Left ventricle myocardium inferior (tissue), 1 donor: Measurements from ENCODE around the gene BCAS1. TPM values are rescaled to one million over a fixed set of nuclear protein-coding genes. Genes with fewer than 3 reads are reported as not detected.

Source experiments
- DNase-seq: peaks from one replicate; pipeline ENCODE4 v3.0.0-alpha.2; 2020
- H3K27ac ChIP-seq: fragments of 200-600 bp; replicated peaks from 2 replicates; pipeline ENCODE4 v1.8.0; 2021
- H3K27me3 ChIP-seq: fragments of 200-600 bp; 2 replicates; pipeline ENCODE4 v1.8.0; 2021; ENCODE audit warnings: low read depth
- H3K36me3 ChIP-seq: fragments of 200-600 bp; 2 replicates; pipeline ENCODE4 v1.8.0; 2021
- H3K4me1 ChIP-seq: fragments of 200-600 bp; 2 replicates; pipeline ENCODE4 v1.8.0; 2021
- H3K4me3 ChIP-seq: fragments of 200-600 bp; 2 replicates; pipeline ENCODE4 v1.8.0; 2021; ENCODE audit warnings: mild to moderate bottlenecking, moderate library complexity
- H3K9me3 ChIP-seq: fragments of 200-600 bp; replicated peaks from 2 replicates; pipeline ENCODE4 v1.8.0; 2021
- CTCF ChIP-seq: fragments of 200-600 bp; IDR thresholded peaks from 2 replicates; pipeline ENCODE4 v1.8.0; 2021; ENCODE audit warnings: antibody characterized with exemption, mild to moderate bottlenecking, borderline replicate concordance
- intact Hi-C: fragments of 100-400 bp; cut with micrococcal nuclease; formaldehyde crosslinking; loops from one replicate; pipeline ENCODE4 v1.11.0; 2022
- total RNA-seq: library from RNA; stranded (reverse); fragmentation: NEBNext Ultra II Directional; extraction: Animal tissue kit (Norgen Biotek cat#: 25700); gene quantifications from one replicate; pipeline ENCODE4 v1.2.1, GENCODE V29; 2021
- donor health status: DM: no; HTN: yes; CAD: no; lungs with severe emphysema.

Gene BCAS1
- total RNA-seq, 1 donor from 2014 or later = not detected

GRCh38 chr20:54106162-54106561 lies 35.8 kb upstream of the BCAS1 start:
- H3K36me3 ChIP-seq = no peaks in the 10 kb centered on the region
- no peak for DNase-seq
- TF ChIP-seq CTCF = no peak
- no peak overlapping the region for H3K27ac ChIP-seq
- H3K4me1 ChIP-seq = no peaks in the 10 kb centered on the region
- no peak overlapping the region for H3K4me3 ChIP-seq
- no peaks in the 10 kb centered on the region for H3K27me3 ChIP-seq
- intact Hi-C loops = no loop called here
- no peaks in the 10 kb centered on the region for H3K9me3 ChIP-seq

GRCh38 chr20:54105653-54106052 lies 35.3 kb upstream of the BCAS1 start:
- Histone ChIP-seq H3K27ac (no peak overlapping the region), H3K27me3 (no peaks in the 10 kb centered on the region), H3K4me3 (no peak overlapping the region), H3K36me3 (no peaks in the 10 kb centered on the region), H3K4me1 (no peaks in the 10 kb centered on the region), H3K9me3 (no peaks in the 10 kb centered on the region)
- no peak for DNase-seq
- intact Hi-C loops = no loop called here
- no peak for TF ChIP-seq CTCF

- no peak for TF ChIP-seq CTCF
- H3K27me3 ChIP-seq = no peaks in the 10 kb centered on the region
- intact Hi-C loops = no loop called here
- no peak overlapping the region for H3K27ac ChIP-seq
- H3K9me3 ChIP-seq = no peaks in the 10 kb centered on the region
- H3K36me3 ChIP-seq = no peaks in the 10 kb centered on the region
- no peak overlapping the region for H3K4me3 ChIP-seq
- DNase-seq = no peak
- no peaks in the 10 kb centered on the region for H3K4me1 ChIP-seq
These were observed 34.4 kb upstream of the BCAS1 start for GRCh38 chr20:54104781-54105180.

- H3K4me1 ChIP-seq = no peaks in the 10 kb centered on the region
- intact Hi-C loops = no loop called here
- TF ChIP-seq CTCF = no peak
These were observed 33.6 kb upstream of the BCAS1 start for GRCh38 chr20:54103762-54104600.

GRCh38 chr20:54103067-54103761 lies 32.8 kb upstream of the BCAS1 start:
- Histone ChIP-seq H3K36me3 (no peaks in the 10 kb centered on the region), H3K27ac (no peak overlapping the region), H3K27me3 (peaks cover 5% of the 10 kb centered on the region), H3K4me1 (no peaks in the 10 kb centered on the region), H3K9me3 (no peaks in the 10 kb centered on the region), H3K4me3 (no peak overlapping the region)
- intact Hi-C loops = no loop called here
- DNase-seq = peak; percentile 67
- TF ChIP-seq CTCF = peak; percentile 86

More at GRCh38 chr20:54103762-54104600, 33.6 kb upstream of the BCAS1 start:
- DNase-seq = no peak
- Histone ChIP-seq H3K27ac (no peak overlapping the region), H3K27me3 (peaks cover under 1% of the 10 kb centered on the region), H3K4me3 (no peak overlapping the region), H3K36me3 (no peaks in the 10 kb centered on the region), H3K9me3 (no peaks in the 10 kb centered on the region)
